ENCODE data around the gene GID4. TPM values are rescaled to one million over a fixed set of nuclear protein-coding genes. Genes with fewer than 3 reads are reported as not detected.
A peak's percentile ranks its signal among the peaks of the same experiment; 100 is the strongest.
"Not testable (repeated sequence)": the region's sequence is repeated elsewhere in the genome, so short reads cannot be mapped to it uniquely, and the experiment has no call there.

Gene GID4
- total RNA-seq (10 to 100 TPM; 10.4 to 10.7 TPM), polyA plus RNA-seq (1 to 10 TPM; 3.4 to 7.1 (median 6.0) TPM), total RNA-seq (5.9 to 22.1 (median 18.4) reads per million in 6 experiments)

GRCh38 chr17:18038861-18039534 lies at the start of gene GID4, which contains the start of gene ATPAF2:
TSS of gene GID4 (plus strand) at chr17:18039408. CDS start at chr17:18039465, 57 bp downstream.
TSS of gene ATPAF2 (minus strand) at chr17:18039168. CDS start at chr17:18039013, 155 bp downstream.
- DNase-seq (peak; percentile 97 to 100 (median 100)), ATAC-seq (peak; percentile 89 to 92)
- POLR2A ChIA-PET, result interaction anchor here (0.6 to 2.0 kb wide), 4 partner anchors 48 to 230 kb away, joined by 3 to 10 read pairs (median 4); partner anchors contain the start of genes ALKBH5, DRC3 and TOM1L2
- H3K36me3 Mint-ChIP-seq, result no peaks in the 10 kb centered on the region
- H3K4me3 Mint-ChIP-seq, result peak within 1 kb of the TSS; percentile 85 to 100 (median 98)
- H3K27me3 Mint-ChIP-seq, result no peaks in the 10 kb centered on the region
- H3K27ac Mint-ChIP-seq, result peak within 1 kb of the TSS; percentile 93 to 99 (median 96)
- peaks cover 33 to 61% (median 56%) of the 10 kb centered on the region in 4 donors for H3K4me1 Mint-ChIP-seq
- H3K9me3 Mint-ChIP-seq, result no peaks in the 10 kb centered on the region

- H3K4me1 Mint-ChIP-seq, result peaks cover 0 to 3% (median under 1%) of the 10 kb centered on the region in 4 donors
These were observed 49.6 kb upstream of the GID4 start for GRCh38 chr17:17989618-17990017.

GRCh38 chr17:17990282-17990681 lies 48.9 kb upstream of the GID4 start:
- Mint-ChIP-seq H3K4me1 (peaks cover 0 to 7% (median 2%) of the 10 kb centered on the region in 4 donors), H3K27ac (peak overlapping the region in 1 of 10 donors; percentile 75), H3K4me3 (no peak overlapping the region), H3K36me3 (no peaks in the 10 kb centered on the region), H3K27me3 (no peaks in the 10 kb centered on the region), H3K9me3 (no peaks in the 10 kb centered on the region)
- peak in 1 of 10 donors; percentile 49 for DNase-seq
- no peak for ATAC-seq
- POLR2A ChIA-PET, result no interaction called here

More at GRCh38 chr17:17989618-17990017, 49.6 kb upstream of the GID4 start:
- Mint-ChIP-seq H3K4me3 (no peak overlapping the region), H3K27ac (peak overlapping the region in 1 of 10 donors; percentile 33), H3K36me3 (no peaks in the 10 kb centered on the region), H3K27me3 (no peaks in the 10 kb centered on the region), H3K9me3 (no peaks in the 10 kb centered on the region)
- no peak for ATAC-seq
- POLR2A ChIA-PET, result no interaction called here
- no peak for DNase-seq

GRCh38 chr17:17993366-17993765 lies 45.8 kb upstream of the GID4 start:
- H3K27ac Mint-ChIP-seq, result peak overlapping the region in 1 of 10 donors; percentile 38

GRCh38 chr17:17993852-17994251 lies 45.4 kb upstream of the GID4 start:
- Mint-ChIP-seq H3K4me3 (no peak overlapping the region), H3K9me3 (no peaks in the 10 kb centered on the region), H3K27me3 (no peaks in the 10 kb centered on the region), H3K36me3 (no peaks in the 10 kb centered on the region), H3K27ac (peak overlapping the region in 1 of 10 donors; percentile 38), H3K4me1 (peaks cover 0 to 7% (median 2%) of the 10 kb centered on the region in 4 donors)
- no peak for ATAC-seq
- DNase-seq, result peak in 1 of 10 donors; percentile 52
- POLR2A ChIA-PET, result interaction anchor here (0.7 kb wide), 1 partner anchor 322 kb away, joined by 3 read pairs; no protein-coding TSS in a partner anchor

More at GRCh38 chr17:17993366-17993765, 45.8 kb upstream of the GID4 start:
- Mint-ChIP-seq H3K36me3 (no peaks in the 10 kb centered on the region), H3K4me1 (peaks cover 0 to 7% (median 2%) of the 10 kb centered on the region in 4 donors), H3K27me3 (no peaks in the 10 kb centered on the region), H3K4me3 (no peak overlapping the region), H3K9me3 (no peaks in the 10 kb centered on the region)
- POLR2A ChIA-PET, result no interaction called here
- ATAC-seq (no peak), DNase-seq (peak in 1 of 10 donors; percentile 18)

DNA sequence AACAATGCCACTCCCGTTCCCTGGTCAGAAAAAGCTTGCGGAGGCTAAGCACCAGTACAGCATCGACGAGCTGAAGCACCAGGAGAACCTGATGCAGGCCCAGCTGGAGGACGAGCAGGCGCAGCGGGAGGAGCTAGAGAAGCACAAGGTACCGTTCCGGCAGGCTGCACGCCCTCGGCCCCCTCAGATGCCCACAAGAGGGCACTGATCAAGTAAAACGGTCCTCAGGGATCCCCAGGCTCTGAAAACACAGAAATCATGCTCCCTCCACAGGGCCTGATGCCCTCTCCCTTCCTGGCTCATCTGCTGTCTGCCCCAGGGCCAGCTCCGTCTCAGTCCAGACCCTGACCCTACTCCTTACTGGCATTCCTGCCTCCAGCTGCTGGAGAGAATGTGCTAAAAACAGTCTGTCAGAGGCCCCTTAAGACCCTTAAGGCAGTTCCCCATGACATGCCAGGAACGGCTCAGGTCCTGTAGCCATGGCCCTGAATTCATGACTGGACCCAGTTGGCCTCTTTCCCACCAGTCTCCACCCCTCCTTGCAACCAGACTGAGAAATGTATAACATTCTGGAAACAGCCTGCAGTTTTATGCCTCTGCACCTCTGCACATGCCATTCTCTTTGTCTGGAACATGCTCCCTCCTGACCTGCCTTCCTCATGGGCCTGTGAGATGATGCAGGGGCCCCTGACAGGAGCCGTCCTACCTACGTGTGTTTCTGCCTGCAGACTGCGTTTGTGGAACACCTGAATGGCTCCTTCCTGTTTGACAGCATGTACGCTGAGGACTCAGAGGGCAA lies 44.7 kb upstream of the GID4 start:
- DNase-seq (peak in 9 of 10 donors; percentile 7 to 54 (median 30)), ATAC-seq (peak; percentile 73 to 78)
- no peaks in the 10 kb centered on the region for H3K27me3 Mint-ChIP-seq
- peak overlapping the region in 4 of 10 donors; percentile 6 to 73 (median 33) for H3K27ac Mint-ChIP-seq
- H3K4me3 Mint-ChIP-seq, result no peak overlapping the region
- POLR2A ChIA-PET, result interaction anchor here (0.7 kb wide), 1 partner anchor 322 kb away, joined by 3 read pairs; no protein-coding TSS in a partner anchor
- no peaks in the 10 kb centered on the region for H3K9me3 Mint-ChIP-seq
- H3K4me1 Mint-ChIP-seq, result peaks cover 0 to 7% (median 2%) of the 10 kb centered on the region in 4 donors
- H3K36me3 Mint-ChIP-seq, result no peaks in the 10 kb centered on the region

DNA sequence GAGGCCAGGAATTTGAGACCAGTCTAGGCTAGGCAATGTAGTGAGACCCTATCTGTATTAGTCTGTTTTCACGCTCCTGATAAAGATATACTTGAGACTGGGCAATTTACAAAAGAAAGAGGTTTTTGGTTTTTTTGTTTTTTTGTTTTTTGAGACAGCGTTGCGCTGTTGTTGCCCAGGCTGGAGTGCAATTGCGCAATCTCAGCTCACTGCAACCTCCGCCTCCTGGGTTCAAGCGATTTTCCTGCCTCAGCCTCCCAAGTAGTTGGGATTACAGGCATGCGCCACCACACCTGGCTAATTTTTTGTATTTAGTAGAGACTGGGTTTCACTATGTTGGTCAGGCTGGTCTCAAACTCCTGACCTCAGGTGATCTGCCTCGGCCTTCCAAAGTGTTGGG lies 43.3 kb upstream of the GID4 start:
- H3K36me3 Mint-ChIP-seq, H3K4me3 Mint-ChIP-seq, DNase-seq, H3K9me3 Mint-ChIP-seq, ATAC-seq, H3K27me3 Mint-ChIP-seq, POLR2A ChIA-PET, H3K4me1 Mint-ChIP-seq: not testable (repeated sequence)
- H3K27ac Mint-ChIP-seq, result peak overlapping the region in 1 of 10 donors; percentile 75

GRCh38 chr17:17998934-17999333 lies 40.3 kb upstream of the GID4 start:
- Mint-ChIP-seq H3K36me3 (no peaks in the 10 kb centered on the region), H3K4me3 (no peak overlapping the region), H3K27me3 (no peaks in the 10 kb centered on the region), H3K9me3 (no peaks in the 10 kb centered on the region), H3K4me1 (peaks cover 0 to 7% (median 2%) of the 10 kb centered on the region in 4 donors), H3K27ac (no peak overlapping the region)
- POLR2A ChIA-PET, result no interaction called here
- no peak for DNase-seq
- ATAC-seq, result no peak

DNA sequence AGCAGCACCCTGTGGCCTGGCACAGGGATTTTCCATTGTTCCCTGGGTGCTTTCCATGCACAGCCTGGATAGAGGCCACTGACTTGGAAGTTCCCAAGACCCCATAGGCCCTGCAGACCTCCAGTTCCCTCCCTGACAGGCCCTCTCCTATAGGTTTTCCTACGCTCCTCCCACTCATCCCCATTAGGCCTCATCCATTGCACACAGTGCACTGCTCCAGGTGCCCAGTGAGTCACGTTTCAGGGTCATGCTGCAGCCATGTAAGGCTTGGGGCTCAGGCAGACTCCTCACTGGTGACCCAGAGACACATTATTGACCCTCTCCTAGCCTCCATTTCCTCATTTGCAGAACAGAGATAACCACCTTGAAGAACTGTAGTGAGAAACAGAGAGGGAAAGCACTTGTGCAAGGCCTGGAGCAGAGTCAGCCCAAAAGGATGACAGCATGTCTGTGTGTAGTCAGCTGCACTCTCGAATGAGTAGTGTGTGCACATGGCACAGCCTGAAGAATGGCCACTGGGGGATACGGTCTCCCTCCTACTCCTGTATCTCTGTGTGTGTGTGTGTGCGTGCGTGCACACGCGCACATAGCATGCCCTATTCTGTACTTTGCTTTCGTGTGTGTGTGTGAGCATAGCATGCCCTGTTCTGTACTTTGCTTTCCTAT lies 39.7 kb upstream of the GID4 start:
- POLR2A ChIA-PET, result no interaction called here
- Mint-ChIP-seq H3K27me3 (no peaks in the 10 kb centered on the region), H3K4me1 (peaks cover 0 to 6% (median 1%) of the 10 kb centered on the region in 4 donors), H3K36me3 (no peaks in the 10 kb centered on the region), H3K4me3 (no peak overlapping the region), H3K9me3 (no peaks in the 10 kb centered on the region), H3K27ac (no peak overlapping the region)
- DNase-seq, result no peak
- no peak for ATAC-seq

DNA sequence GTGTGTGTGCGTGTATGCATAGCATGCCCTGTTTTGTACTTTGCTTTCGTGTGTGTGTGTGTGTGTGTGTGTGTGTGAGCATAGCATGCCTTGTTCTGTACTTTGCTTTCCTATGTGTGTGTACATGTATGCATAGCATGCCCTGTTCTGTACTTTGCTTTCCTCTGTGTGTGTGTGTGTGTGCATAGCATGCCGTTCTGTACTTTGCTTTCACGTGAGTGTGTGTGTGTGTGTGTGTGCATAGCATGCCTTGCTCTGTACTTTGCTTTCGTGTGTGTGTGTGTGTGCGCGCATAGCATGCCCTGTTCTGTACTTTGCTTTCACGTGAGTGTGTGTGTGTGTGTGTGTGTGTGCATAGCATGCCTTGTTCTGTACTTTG lies 39.2 kb upstream of the GID4 start:
- Mint-ChIP-seq H3K27ac (peak overlapping the region in 1 of 10 donors; percentile 3), H3K4me1 (peaks cover 0 to under 1% (median 0%) of the 10 kb centered on the region in 4 donors), H3K4me3 (no peak overlapping the region), H3K36me3 (no peaks in the 10 kb centered on the region), H3K9me3 (no peaks in the 10 kb centered on the region), H3K27me3 (no peaks in the 10 kb centered on the region)
- POLR2A ChIA-PET, result no interaction called here
- DNase-seq, result no peak
- ATAC-seq, result no peak

- Mint-ChIP-seq H3K27me3 (no peaks in the 10 kb centered on the region), H3K4me1 (peaks cover 0 to 3% (median 0%) of the 10 kb centered on the region in 4 donors), H3K9me3 (no peaks in the 10 kb centered on the region), H3K4me3 (no peak overlapping the region), H3K27ac (no peak overlapping the region), H3K36me3 (peaks cover 0 to 3% (median 0%) of the 10 kb centered on the region in 3 donors)
- no peak for ATAC-seq
- DNase-seq, result no peak
- POLR2A ChIA-PET, result no interaction called here
These were observed 37.0 kb upstream of the GID4 start for GRCh38 chr17:18002171-18002570.

- POLR2A ChIA-PET, result no interaction called here
- no peak overlapping the region for H3K27ac Mint-ChIP-seq
- ATAC-seq (no peak), DNase-seq (peak in 1 of 10 donors; percentile 2)
- H3K4me1 Mint-ChIP-seq, result peaks cover 0 to 7% (median 0%) of the 10 kb centered on the region in 4 donors
- H3K27me3 Mint-ChIP-seq, result no peaks in the 10 kb centered on the region
- peaks cover 0 to 16% (median 2%) of the 10 kb centered on the region in 3 donors for H3K36me3 Mint-ChIP-seq
- H3K9me3 Mint-ChIP-seq, result no peaks in the 10 kb centered on the region
- no peak overlapping the region for H3K4me3 Mint-ChIP-seq
These were observed 34.9 kb upstream of the GID4 start for GRCh38 chr17:18004345-18004744.

Measured in naive thymus-derived CD8-positive, alpha-beta T cell (primary cell).